ENCODE results near the gene ATXN1.
"Not testable (repeated sequence)": the region's sequence is repeated elsewhere in the genome, so short reads cannot be mapped to it uniquely, and the experiment has no call there.

- TF ChIP-seq, protein P1, sequence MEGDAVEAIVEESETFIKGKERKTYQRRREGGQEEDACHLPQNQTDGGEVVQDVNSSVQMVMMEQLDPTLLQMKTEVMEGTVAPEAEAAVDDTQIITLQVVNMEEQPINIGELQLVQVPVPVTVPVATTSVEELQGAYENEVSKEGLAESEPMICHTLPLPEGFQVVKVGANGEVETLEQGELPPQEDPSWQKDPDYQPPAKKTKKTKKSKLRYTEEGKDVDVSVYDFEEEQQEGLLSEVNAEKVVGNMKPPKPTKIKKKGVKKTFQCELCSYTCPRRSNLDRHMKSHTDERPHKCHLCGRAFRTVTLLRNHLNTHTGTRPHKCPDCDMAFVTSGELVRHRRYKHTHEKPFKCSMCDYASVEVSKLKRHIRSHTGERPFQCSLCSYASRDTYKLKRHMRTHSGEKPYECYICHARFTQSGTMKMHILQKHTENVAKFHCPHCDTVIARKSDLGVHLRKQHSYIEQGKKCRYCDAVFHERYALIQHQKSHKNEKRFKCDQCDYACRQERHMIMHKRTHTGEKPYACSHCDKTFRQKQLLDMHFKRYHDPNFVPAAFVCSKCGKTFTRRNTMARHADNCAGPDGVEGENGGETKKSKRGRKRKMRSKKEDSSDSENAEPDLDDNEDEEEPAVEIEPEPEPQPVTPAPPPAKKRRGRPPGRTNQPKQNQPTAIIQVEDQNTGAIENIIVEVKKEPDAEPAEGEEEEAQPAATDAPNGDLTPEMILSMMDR (IDR thresholded peaks at IDR 0.05), result not testable (repeated sequence)
- not testable (repeated sequence) for TF ChIP-seq POLR2A, POLR2AphosphoS5, EP300 (IDR thresholded peaks at IDR 0.05)
Observed at GRCh38 chr6:16614143-16614542, 147.1 kb downstream of the ATXN1 start.

Data from gastroesophageal sphincter (tissue), 3 donors.